VCaP (cell line): Measurements from ENCODE around the gene ARHGAP25.

Experiments used
- H3K27ac ChIP-seq: fragments of 450-650 bp; 2 replicates; pipeline ENCODE4 v1.5.1; 2017
- CTCF ChIP-seq: fragments of 450-650 bp; conservative IDR thresholded peaks from 2 replicates; pipeline ENCODE4 v1.5.1; 2017; ENCODE audit warnings: mild to moderate bottlenecking, moderate library complexity

Gene ARHGAP25

DNA sequence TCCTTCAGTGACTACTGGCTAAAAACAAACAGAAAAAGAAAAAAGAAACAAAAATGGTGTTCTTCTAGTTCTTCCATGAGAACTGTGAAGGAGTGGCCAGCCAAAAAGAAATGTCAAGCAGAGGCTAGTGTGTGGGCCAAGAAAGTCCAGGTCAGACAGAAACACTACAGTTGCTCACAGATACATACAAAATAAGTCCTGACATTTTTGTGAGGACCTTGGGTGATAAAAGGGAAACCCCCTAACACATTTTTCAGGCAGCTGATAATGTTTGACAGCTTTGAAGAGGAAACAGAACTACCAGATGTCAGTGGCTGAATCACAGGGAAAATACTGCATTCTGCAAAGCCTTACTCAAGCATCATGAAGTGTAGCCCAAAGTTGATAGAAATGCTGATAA, 28.1 kb downstream of the ARHGAP25 start:
- no peak for TF ChIP-seq CTCF
- H3K27ac ChIP-seq: no peak overlapping the region

DNA sequence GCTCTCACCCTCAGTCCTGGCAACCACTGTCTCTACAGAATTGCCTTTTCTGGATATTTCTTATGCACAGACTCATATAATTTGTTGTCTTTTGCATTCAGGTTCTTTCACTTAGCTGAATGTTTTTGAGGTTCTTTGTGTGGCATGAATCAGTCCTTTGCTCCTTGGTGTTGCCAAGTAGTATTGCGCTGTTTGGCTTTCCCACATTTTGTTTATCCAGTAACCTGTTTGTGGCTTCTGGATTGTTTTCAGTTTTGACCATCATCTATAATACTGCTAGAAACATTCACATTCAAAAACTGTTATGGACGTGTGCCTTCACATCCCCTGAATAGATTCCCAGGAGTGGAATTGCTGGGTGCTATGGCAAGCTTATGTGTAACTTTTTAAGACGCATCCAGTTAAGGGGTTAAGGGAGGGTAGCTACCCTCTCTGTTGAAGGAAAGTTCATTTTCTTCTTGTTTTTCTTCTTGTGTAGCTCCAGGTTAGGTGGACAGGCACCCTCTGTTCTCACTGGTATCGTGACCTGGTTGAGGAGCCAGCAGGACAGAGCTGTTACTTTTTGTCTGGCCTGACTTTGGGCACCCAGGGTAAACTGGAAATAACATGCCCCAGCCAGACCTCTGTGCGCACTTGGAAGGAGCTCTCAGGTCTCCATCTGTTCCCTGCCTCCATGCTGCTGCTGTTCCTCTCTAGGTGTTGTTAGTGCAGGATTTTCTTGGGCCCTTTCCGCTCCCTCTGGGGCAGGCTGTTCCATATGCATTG, 29.6 kb downstream of the ARHGAP25 start:
- no peak overlapping the region for H3K27ac ChIP-seq
- TF ChIP-seq CTCF: no peak

- H3K27ac ChIP-seq: no peak overlapping the region
- no peak for TF ChIP-seq CTCF
Measured at GRCh38 chr2:68764806-68765311, 30.2 kb downstream of the ARHGAP25 start.

DNA sequence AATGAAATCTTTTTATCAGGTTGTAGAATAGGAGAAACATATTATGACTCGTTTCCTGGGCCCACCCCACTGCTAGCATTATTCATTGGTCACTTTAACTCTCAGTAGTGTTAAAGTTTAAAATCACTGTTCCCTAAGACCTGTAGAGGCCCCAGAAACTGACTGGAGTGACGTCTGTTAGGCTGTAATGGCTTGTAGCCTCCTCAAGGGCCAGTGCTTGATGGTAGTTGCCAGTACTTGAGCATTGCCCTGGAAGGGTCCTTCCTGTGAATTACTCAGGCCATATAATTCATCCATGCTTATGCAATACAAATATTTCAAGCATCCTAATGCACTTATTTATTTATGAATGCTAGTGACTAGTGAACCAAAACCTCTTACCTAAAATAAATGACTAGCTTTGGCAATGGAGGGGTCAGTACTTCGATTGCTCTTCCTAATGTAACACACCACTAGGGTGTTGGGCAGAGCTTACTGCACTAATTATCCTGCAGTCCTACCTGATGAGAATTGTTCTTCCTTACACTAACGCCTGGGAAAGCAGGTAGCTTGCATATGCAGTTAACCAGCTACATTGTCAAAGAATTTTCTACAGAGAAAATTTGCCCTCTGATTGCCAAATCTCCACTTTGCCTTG, 31.2 kb downstream of the ARHGAP25 start:
- TF ChIP-seq CTCF: no peak
- no peak overlapping the region for H3K27ac ChIP-seq

DNA sequence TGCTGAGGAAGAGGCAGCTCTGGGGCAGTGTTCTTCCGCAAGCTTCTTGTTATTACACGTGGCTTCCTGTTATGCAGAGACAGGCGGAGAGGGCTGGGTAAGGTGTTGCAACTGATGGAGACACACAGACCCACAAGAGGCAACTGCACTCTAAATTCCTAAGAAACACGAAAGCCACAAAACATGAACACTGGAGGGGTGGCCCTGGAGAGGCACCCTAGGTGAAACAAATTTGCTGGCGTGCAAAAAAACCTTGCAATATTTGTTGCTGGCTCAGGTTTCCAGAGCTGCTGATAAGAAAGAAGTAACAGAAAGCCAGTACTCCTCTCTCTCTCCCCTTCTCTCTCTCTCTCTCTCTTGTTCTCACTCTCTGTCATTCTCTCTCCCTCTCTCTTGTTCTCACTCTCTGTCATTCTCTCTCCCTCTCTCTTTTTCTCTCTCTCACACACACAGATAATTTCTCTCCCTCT, 31.8 kb downstream of the ARHGAP25 start:
- H3K27ac ChIP-seq: no peak overlapping the region
- no peak for TF ChIP-seq CTCF

DNA sequence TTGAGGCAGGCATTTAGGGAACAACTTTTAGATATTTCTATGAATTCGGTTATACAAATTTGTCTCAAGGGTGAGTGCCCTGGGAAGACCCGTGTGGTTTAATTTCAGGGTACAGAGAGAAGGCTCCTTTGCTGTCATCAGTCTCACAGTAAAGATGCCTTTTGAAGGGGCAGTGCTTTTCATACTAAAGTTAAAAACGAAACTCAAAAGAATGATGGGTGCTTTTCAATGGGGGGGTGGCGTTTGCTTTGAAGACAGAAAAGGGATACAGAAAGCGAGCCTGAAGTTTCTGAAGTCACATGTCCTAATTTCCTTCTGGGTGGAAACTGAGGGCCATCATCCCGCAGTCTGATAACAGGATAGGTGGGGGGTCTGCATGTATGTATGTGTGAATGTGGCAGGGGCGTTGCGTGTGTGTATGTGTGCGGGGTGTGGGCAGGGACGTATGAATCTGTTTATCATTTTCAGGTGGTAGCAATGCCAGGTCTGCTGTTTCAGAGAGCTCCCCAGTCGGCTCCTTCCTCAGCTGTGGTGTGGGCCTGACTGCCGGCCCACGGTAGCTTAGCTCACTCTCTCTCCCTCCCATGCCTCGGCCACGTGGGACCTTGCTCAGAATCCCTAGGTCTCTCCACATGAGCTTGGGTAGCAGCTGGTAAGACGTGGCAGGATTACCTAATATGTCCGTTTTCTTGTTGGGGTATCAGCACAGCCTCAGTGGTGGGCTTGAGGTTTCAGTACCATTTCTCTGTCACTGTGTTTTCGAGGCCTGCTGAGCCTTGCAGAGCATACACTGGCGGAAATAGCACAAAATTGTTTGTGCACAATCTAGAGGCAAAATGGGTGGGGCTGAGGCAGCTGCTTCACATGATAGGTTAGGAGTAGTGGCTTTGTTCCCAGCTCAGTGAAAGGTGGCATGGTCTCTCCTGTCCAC, 32.7 kb downstream of the ARHGAP25 start:
- no peak for TF ChIP-seq CTCF
- no peak overlapping the region for H3K27ac ChIP-seq

DNA sequence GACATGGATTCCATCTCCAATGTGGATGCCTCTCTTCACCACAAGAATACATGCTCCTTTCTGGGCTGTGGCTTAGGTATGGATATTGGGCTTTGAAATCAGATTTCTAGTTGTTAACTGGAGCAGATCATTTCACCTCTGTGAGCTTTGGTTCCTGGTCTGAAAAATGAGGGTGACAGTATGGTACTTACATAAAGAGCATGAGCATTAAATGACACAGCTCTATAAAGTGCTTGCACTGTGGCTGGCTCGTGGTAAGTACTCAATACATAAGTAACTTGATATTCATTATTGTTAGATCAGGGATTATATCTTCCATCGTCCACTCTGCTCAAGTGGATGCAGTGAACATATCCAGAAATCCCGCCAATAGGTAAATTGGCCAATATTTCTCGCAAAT, 33.4 kb downstream of the ARHGAP25 start:
- H3K27ac ChIP-seq: no peak overlapping the region

More for the DNA sequence above, 33.4 kb downstream of the ARHGAP25 start:
- TF ChIP-seq CTCF: no peak
